SK-N-SH (cell line): Measurements from ENCODE around the gene HK2. TPM values are rescaled to one million over a fixed set of nuclear protein-coding genes. Genes with fewer than 3 reads are reported as not detected.

ENCODE experiments used
- CTCF ChIA-PET: fragments of 300-600, 350-600 bp; formaldehyde crosslinking; extraction: SDS; loops from one replicate; lab custom pipeline; 2021; lab: Yijun Ruan, JAX
- POLR2A ChIA-PET: fragments of 350-600 bp; sonication (Branson Sonifier 250); formaldehyde crosslinking; extraction: SDS; loops from one replicate; lab custom pipeline; 2020; ENCODE audit warnings: antibody characterized with exemption, inconsistent platforms; lab: Yijun Ruan, JAX
- DNase-seq: peaks from one replicate; pipeline ENCODE4 v3.0.0; 2012
- H2AFZ ChIP-seq: fragments of 200-600 bp; sonication (generic); 2 replicates; pipeline ENCODE4 v1.8.1; 2016; ENCODE audit warnings: antibody characterized with exemption, mild to moderate bottlenecking, low read depth
- H3F3A ChIP-seq: fragments of 200-600 bp; sonication (generic); replicated peaks from 2 replicates; pipeline ENCODE3; 2016; ENCODE audit warnings: antibody characterized with exemption, mild to moderate bottlenecking; ENCODE audit not compliant: insufficient read depth
- H3K27ac ChIP-seq, 2 experiments: fragments of 200-500 bp in 1 of 2; fragments of 200-600 bp in 1 of 2; sonication (Bioruptor generic) in 1 of 2; sonication (generic), shearing (Covaris generic) in 1 of 2; 2 replicates each; pipeline versions ENCODE4 v1.5.1 to v1.6.1; 2014 to 2016; ENCODE audit warnings: low read depth in 2 of 2, inconsistent platforms in 1 of 2, low read length in 1 of 2, mild to moderate bottlenecking in 1 of 2, mixed read lengths in 1 of 2
- H3K27me3 ChIP-seq: fragments of 200-600 bp; sonication (generic), shearing (Covaris generic); 2 replicates; pipeline ENCODE4 v1.6.1; 2016; ENCODE audit warnings: mixed run types; ENCODE audit not compliant: insufficient read depth
- H3K36me3 ChIP-seq, 2 experiments: fragments of 200-500 bp in 1 of 2; fragments of 200-600 bp in 1 of 2; sonication (Bioruptor generic) in 1 of 2; sonication (generic) in 1 of 2; replicated peaks in 1 of 2; 2 replicates each; pipeline versions ENCODE3 to v1.5.1; 2014 to 2016; ENCODE audit warnings: low read length in 1 of 2, mild to moderate bottlenecking in 1 of 2; ENCODE audit not compliant: insufficient read depth in 2 of 2, control insufficient read depth in 1 of 2
- H3K4me1 ChIP-seq, 2 experiments: fragments of 200-500 bp in 1 of 2; fragments of 200-600 bp in 1 of 2; sonication (Bioruptor generic) in 1 of 2; sonication (generic), shearing (Covaris generic) in 1 of 2; 2 replicates each; pipeline versions ENCODE4 v1.5.1 to v1.6.1; 2014 to 2016; ENCODE audit warnings: low read depth in 1 of 2, low read length in 1 of 2, mixed run types in 1 of 2; ENCODE audit not compliant: insufficient read depth in 2 of 2, control insufficient read depth in 1 of 2
- H3K4me2 ChIP-seq: fragments of 200-600 bp; sonication (generic), shearing (Covaris generic); 2 replicates; pipeline ENCODE4 v1.6.1; 2017; ENCODE audit warnings: mixed run types
- H3K4me3 ChIP-seq, 2 experiments: fragments of 200-500 bp in 1 of 2; fragments of 200-600 bp in 1 of 2; sonication (Bioruptor generic) in 1 of 2; sonication (generic), shearing (Covaris generic) in 1 of 2; 2 replicates each; pipeline versions ENCODE4 v1.5.1 to v1.8.1; 2014 to 2016; ENCODE audit warnings: low read depth in 2 of 2, inconsistent platforms in 1 of 2, low read length in 1 of 2, mild to moderate bottlenecking in 1 of 2, mixed read lengths in 1 of 2, moderate library complexity in 1 of 2
- H3K79me2 ChIP-seq: fragments of 200-600 bp; sonication (generic); 2 replicates; pipeline ENCODE4 v1.8.1; 2017; ENCODE audit warnings: mild to moderate bottlenecking; ENCODE audit not compliant: insufficient read depth
- H3K9ac ChIP-seq: fragments of 200-600 bp; sonication (generic); 2 replicates; pipeline ENCODE4 v1.6.1; 2017; ENCODE audit warnings: mixed run types
- H3K9me2 ChIP-seq: fragments of 200-600 bp; sonication (generic); 2 replicates; pipeline ENCODE4 v1.6.1; 2017; ENCODE audit warnings: mixed run types
- H3K9me3 ChIP-seq: fragments of 200-600 bp; sonication (generic); 2 replicates; pipeline ENCODE4 v1.6.1; 2017; ENCODE audit warnings: mixed run types, mild to moderate bottlenecking, moderate library complexity
- H4K20me1 ChIP-seq: fragments of 200-600 bp; sonication (generic); 2 replicates; pipeline ENCODE4 v1.6.1; 2017; ENCODE audit warnings: mild to moderate bottlenecking, mixed run types; ENCODE audit not compliant: insufficient read depth
- ELF1 ChIP-seq: IDR thresholded peaks from 2 replicates; pipeline ENCODE4 v1.4.0; 2012
- FOXM1 ChIP-seq: IDR thresholded peaks from 2 replicates; pipeline ENCODE4 v1.4.0; 2012; ENCODE audit warnings: low read depth, mild to moderate bottlenecking
- GABPA ChIP-seq: IDR thresholded peaks from 2 replicates; pipeline ENCODE4 v1.4.0; 2012; ENCODE audit warnings: low read depth, mild to moderate bottlenecking
- MAX ChIP-seq: IDR thresholded peaks from 2 replicates; pipeline ENCODE4 v1.4.0; 2012; ENCODE audit warnings: low read depth
- MEF2A ChIP-seq: IDR thresholded peaks from 2 replicates; pipeline ENCODE4 v1.4.0; 2012; ENCODE audit warnings: low read depth, borderline replicate concordance
- MXI1 ChIP-seq: IDR thresholded peaks from 2 replicates; pipeline ENCODE4 v1.6.1; 2012; ENCODE audit warnings: mild to moderate bottlenecking, low read depth, low read length, improper control_type of control experiment
- NFIC ChIP-seq: IDR thresholded peaks from 2 replicates; pipeline ENCODE4 v1.4.0; 2012; ENCODE audit warnings: borderline replicate concordance
- NRF1 ChIP-seq: IDR thresholded peaks from 2 replicates; pipeline ENCODE4 v1.6.1; 2012; ENCODE audit warnings: low read depth, mild to moderate bottlenecking, low read length
- PBX3 ChIP-seq: IDR thresholded peaks from 2 replicates; pipeline ENCODE4; 2012
- POLR2AphosphoS5 ChIP-seq: IDR thresholded peaks from 2 replicates; pipeline ENCODE4 v1.6.1; 2012; ENCODE audit warnings: low read depth, low read length
- SMC3 ChIP-seq: IDR thresholded peaks from 2 replicates; pipeline ENCODE4 v1.6.1; 2012; ENCODE audit warnings: low read depth, low read length, improper control_type of control experiment
- TAF1 ChIP-seq: IDR thresholded peaks from 2 replicates; pipeline ENCODE4 v1.6.1; 2012; ENCODE audit warnings: low read depth, mild to moderate bottlenecking, low read length, moderate library complexity, borderline replicate concordance
- TCF12 ChIP-seq: IDR thresholded peaks from 2 replicates; pipeline ENCODE4 v1.4.0; 2012
- TEAD4 ChIP-seq: IDR thresholded peaks from 2 replicates; pipeline ENCODE4 v1.4.0; 2012; ENCODE audit warnings: mild to moderate bottlenecking, borderline replicate concordance; ENCODE audit not compliant: insufficient read depth
- USF1 ChIP-seq: IDR thresholded peaks from 2 replicates; pipeline ENCODE4 v1.4.0; 2012; ENCODE audit warnings: low read depth, borderline replicate concordance
- USF2 ChIP-seq: fragments of 150-350 bp; IDR thresholded peaks from 2 replicates; pipeline ENCODE4 v1.6.1; 2017; ENCODE audit warnings: antibody characterized with exemption, low read length, low read depth, borderline replicate concordance
- ZBTB33 ChIP-seq: IDR thresholded peaks from 2 replicates; pipeline ENCODE4 v1.4.0; 2012; ENCODE audit warnings: low read depth, borderline replicate concordance
- WGBS: methylation state at CpG from one replicate; pipeline ENCODE4 v1.1.6; 2017; ENCODE audit warnings: low lambda C conversion rate; 5-methylcytosine and 5-hydroxymethylcytosine counted together
- polyA plus RNA-seq, 3 experiments: library from polyadenylated mRNA; depleted of rRNA; stranded (reverse); fragments of >200 nt; gene quantifications; 2 replicates each; pipeline ENCODE4 v1.2.3, GENCODE V29; 2012

Gene HK2
- polyA plus RNA-seq, 1 of the 3 experiments (the other 2 are of a cell fraction), result 13.5 TPM

GRCh38 chr2:74812787-74813590 is 20.9 kb upstream of the HK2 start:
- H3K9me3 ChIP-seq, result no peaks in the 10 kb centered on the region
- TF ChIP-seq POLR2AphosphoS5 (no peak), NFIC (no peak), TEAD4 (no peak), NRF1 (no peak), TAF1 (no peak), TCF12 (no peak), ZBTB33 (no peak), MXI1 (no peak), USF1 (no peak), SMC3 (no peak), MEF2A (no peak), ELF1 (no peak), MAX (no peak), GABPA (no peak), FOXM1 (no peak), PBX3 (no peak), USF2 (no peak)
- TF ChIP-seq, all 33 proteins: peak for 0
- ChIA-PET POLR2A (no interaction called here), CTCF (interaction anchor here (0.7 to 1.2 kb wide), 5 partner anchors 15 to 97 kb away, joined by 3 to 4 read pairs (median 3); no protein-coding TSS in a partner anchor)
- no peak for DNase-seq
- H3K79me2 ChIP-seq, result no peaks in the 10 kb centered on the region
- no peak overlapping the region for H3K4me2 ChIP-seq
- no peaks in the 10 kb centered on the region for H3K36me3 ChIP-seq
- H3K9ac ChIP-seq, result no peak overlapping the region
- peaks cover 0 to 16% of the 10 kb centered on the region in 2 experiments; a peak in 2 of 4 replicates for H3K4me1 ChIP-seq
- H2AFZ ChIP-seq, result no peak overlapping the region
- no peak overlapping the region for H3K4me3 ChIP-seq
- H3K27me3 ChIP-seq, result peaks cover 10% of the 10 kb centered on the region; the same call in 1 of the 2 replicates
- no peaks in the 10 kb centered on the region for H3K9me2 ChIP-seq
- no peaks in the 10 kb centered on the region for H4K20me1 ChIP-seq
- WGBS, result 42% methylated on average over 7 of the region's 7 CpGs
- H3K27ac ChIP-seq, result no peak overlapping the region
- no peaks in the 10 kb centered on the region for H3F3A ChIP-seq
